Memory B cell (primary cell): ENCODE results near the gene SPEF2.
"Not testable (repeated sequence)": the region's sequence is repeated elsewhere in the genome, so short reads cannot be mapped to it uniquely, and the experiment has no call there.

ENCODE experiments used
- ATAC-seq: fragments of 150-1000 bp; cut with Tn5 transposase; 2 replicates; pipeline ENCODE4 v1.10.0; 2021; ENCODE audit warnings: low read depth, mild to moderate bottlenecking, moderate library complexity
- DNase-seq, 2 donors: peaks; one replicate each; pipeline ENCODE4 v3.0.0; 2022; ENCODE audit warnings: low spot score in 2 of 2
- H3K27ac Mint-ChIP-seq: one replicate; pipeline ENCODE4 v1.8.0; 2022; ENCODE audit warnings: mild to moderate bottlenecking, moderate library complexity, mixed read lengths
- H3K27me3 Mint-ChIP-seq: one replicate; pipeline ENCODE4 v1.8.0; 2022; ENCODE audit warnings: mixed read lengths
- H3K36me3 Mint-ChIP-seq: one replicate; pipeline ENCODE4 v1.8.0; 2022; ENCODE audit warnings: mild to moderate bottlenecking, mixed read lengths
- H3K4me1 Mint-ChIP-seq: one replicate; pipeline ENCODE4 v1.8.0; 2022; ENCODE audit warnings: mixed read lengths
- H3K4me3 Mint-ChIP-seq: one replicate; pipeline ENCODE4 v1.8.0; 2022; ENCODE audit warnings: mild to moderate bottlenecking, moderate library complexity, mixed read lengths
- H3K9me3 Mint-ChIP-seq: one replicate; pipeline ENCODE4 v1.8.0; 2022; ENCODE audit warnings: mixed read lengths

Gene SPEF2

DNA sequence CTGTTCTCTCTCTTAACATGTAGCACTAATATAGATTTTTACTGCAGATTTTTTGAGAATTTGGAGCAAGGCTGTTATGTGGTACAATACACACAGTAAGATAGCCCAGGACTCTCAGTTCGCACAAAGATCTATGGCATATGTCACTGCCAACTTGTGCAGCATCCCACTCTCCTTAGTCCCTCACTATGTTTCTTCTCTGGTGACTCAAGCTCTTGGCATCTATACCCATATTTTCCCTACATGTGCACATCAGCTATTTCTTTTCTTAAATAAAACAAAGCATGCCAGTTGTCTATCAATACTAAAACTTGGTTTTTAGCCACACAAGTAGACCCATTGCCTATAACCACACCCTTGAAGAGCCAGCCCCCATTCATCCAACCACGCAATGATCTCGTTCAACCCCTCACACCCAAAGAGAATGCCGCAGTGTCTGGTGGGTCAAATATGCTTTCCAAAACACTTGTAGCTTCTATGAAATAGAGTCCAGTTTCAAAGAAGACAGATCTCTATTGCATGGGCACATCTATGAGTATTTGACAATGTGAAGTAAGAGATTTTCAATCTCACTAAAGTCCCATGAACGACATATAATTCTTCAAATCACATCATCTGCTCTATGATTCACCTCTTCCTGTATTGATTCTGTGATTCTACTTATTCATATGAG lies 220.8 kb downstream of the SPEF2 start:
- no peaks in the 10 kb centered on the region for H3K36me3 Mint-ChIP-seq
- H3K27me3 Mint-ChIP-seq = no peaks in the 10 kb centered on the region
- no peak overlapping the region for H3K4me3 Mint-ChIP-seq
- H3K4me1 Mint-ChIP-seq = no peaks in the 10 kb centered on the region
- H3K27ac Mint-ChIP-seq = no peak overlapping the region
- no peak for DNase-seq
- no peaks in the 10 kb centered on the region for H3K9me3 Mint-ChIP-seq
- ATAC-seq = no peak

DNA sequence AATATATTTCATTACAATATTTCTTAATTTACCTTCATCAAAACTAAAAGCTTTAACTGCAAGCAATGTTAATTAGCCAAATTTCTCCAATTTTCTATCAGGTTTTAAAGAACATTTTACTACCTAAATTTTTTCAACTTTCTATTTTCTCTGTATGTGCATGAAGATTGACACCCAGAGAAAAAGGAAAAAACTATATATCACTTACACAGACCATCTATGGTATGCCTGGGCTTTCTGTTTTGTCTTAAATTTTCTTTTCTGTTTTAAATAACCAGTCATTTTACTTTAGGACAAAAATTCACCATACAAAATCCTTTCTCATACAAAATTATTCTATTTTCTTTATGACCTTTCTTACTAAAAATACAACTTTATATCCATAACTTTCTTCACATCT lies 225.2 kb downstream of the SPEF2 start:
- no peak for DNase-seq
- H3K4me3 Mint-ChIP-seq = no peak overlapping the region
- peaks cover 6% of the 10 kb centered on the region for H3K9me3 Mint-ChIP-seq
- H3K4me1 Mint-ChIP-seq = no peaks in the 10 kb centered on the region
- H3K27ac Mint-ChIP-seq = no peak overlapping the region
- ATAC-seq = no peak
- H3K36me3 Mint-ChIP-seq = peaks cover 2% of the 10 kb centered on the region
- no peaks in the 10 kb centered on the region for H3K27me3 Mint-ChIP-seq

DNA sequence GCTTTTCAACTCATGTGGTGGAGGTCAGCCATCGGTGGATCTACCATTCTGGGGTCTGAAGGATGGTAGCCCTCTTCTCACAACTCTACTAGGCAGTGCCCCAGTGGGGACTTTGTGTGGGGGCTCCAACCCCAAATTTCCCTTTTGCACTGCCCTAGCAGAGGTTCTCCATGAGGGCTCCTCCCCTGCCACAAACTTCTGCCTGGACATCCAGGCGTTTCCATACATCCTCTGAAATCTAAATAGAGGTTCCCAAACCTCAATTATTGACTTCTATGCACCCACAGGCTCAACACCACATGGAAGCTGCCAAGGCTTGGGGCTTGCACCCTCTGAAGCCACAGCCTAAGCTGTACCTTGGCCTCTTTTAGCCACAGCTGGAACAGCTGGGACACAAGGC lies 227.8 kb downstream of the SPEF2 start:
- H3K27ac Mint-ChIP-seq, H3K36me3 Mint-ChIP-seq, ATAC-seq: not testable (repeated sequence)

DNA sequence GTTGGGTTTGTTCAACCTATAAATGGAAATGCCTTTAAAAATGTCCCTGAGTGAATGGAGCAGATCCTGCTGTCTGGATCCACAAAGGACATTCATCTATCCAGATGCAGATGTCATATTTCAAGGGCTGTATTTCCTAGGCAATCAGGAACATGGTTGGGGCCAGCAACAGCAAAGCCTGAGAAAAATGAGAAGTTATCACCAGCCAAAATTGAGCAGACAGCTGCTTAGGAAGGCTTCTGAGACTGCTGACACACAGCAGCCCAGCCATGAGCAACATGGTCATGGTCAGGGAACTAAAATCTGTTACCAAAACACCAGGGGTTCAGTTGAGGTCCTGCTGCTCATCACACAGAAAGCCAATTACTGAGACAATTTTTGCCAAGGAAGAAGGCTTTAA lies 229.8 kb downstream of the SPEF2 start:
- Mint-ChIP-seq H3K36me3 (peaks cover 2% of the 10 kb centered on the region), H3K9me3 (peaks cover 6% of the 10 kb centered on the region), H3K27me3 (no peaks in the 10 kb centered on the region), H3K4me1 (peaks cover 3% of the 10 kb centered on the region), H3K4me3 (no peak overlapping the region), H3K27ac (no peak overlapping the region)
- ATAC-seq = no peak
- no peak for DNase-seq

More for the DNA sequence above, 227.8 kb downstream of the SPEF2 start:
- H3K27me3 Mint-ChIP-seq, H3K9me3 Mint-ChIP-seq, H3K4me3 Mint-ChIP-seq, DNase-seq, H3K4me1 Mint-ChIP-seq: not testable (repeated sequence)

DNA sequence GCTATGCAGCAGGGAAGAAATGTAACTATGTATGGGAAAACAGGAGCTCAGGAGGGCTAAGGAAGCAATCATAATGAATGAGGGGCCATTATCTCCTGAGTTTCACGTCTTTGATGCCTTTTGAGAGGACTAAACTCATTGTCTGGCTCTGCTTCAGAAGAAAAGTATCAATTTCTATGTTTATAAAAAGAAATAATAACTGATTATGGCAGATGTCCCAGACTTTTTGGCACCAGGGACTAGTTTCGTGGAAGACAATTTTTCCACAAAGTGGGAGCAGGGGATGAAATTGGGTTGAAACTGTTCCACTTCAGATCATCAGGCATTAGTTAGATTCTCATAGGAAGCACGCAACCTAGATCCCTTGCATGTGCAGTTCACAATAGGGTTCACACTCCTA lies 230.3 kb downstream of the SPEF2 start:
- Mint-ChIP-seq H3K4me3 (no peak overlapping the region), H3K27me3 (no peaks in the 10 kb centered on the region), H3K36me3 (peaks cover 2% of the 10 kb centered on the region), H3K9me3 (peaks cover 6% of the 10 kb centered on the region), H3K4me1 (peaks cover 3% of the 10 kb centered on the region), H3K27ac (no peak overlapping the region)
- DNase-seq (no peak), ATAC-seq (no peak)

DNA sequence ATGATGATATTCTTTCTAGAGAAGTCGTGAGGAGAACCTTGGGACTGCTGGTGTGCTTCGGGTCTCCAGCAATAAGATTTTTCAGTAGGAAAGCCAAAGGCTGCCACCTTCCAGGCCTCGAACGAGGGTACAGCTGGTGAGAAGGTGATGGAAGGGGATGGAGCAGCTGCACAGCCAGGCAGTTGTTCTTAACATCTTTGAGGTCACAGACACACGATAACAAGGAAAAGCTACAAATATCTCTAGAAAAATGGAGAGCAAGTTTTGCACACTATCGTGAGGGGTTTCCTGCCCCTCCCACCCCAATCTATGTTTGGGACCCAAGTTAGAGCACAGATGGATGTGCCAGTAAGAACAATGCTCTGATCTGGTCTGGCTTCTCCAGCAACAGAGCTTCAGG lies 232.2 kb downstream of the SPEF2 start:
- H3K27me3 Mint-ChIP-seq = no peaks in the 10 kb centered on the region

DNA sequence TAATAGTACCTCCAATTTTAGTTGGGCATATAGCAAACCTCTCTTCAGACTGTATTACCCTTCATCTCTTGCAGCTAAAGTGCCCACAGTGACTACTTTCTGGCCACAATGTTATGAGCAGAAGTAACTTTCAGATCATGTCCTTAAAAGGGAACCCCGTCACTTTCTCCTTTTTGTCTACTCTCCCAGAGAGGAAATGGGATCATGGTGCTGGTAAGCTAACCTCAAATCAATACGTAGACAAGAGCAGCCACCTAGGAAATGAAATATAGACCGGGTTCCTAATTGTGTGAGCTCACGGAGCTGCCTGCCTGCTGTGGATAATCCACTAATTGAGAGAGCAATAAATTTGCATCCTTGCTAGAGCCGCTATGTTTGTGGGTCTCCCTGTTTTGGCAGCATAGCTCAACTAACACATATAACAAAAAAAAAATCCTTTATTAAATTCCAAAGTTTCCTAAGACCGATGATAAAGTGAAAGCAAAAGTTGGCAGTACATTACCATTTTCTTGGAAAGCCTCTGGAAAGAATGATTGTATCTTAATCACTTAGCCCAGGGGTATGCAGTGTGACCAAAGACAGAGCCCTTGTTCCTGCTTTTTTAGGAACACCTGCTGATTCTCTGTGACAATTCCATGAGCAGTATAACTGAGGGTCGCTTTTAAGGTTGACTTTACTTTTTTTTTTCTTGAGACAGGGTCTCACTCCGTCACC lies 233.5 kb downstream of the SPEF2 start:
- Mint-ChIP-seq H3K27me3 (no peaks in the 10 kb centered on the region), H3K4me1 (peaks cover 3% of the 10 kb centered on the region), H3K36me3 (peaks cover 2% of the 10 kb centered on the region), H3K9me3 (peaks cover 1% of the 10 kb centered on the region), H3K27ac (no peak overlapping the region), H3K4me3 (no peak overlapping the region)
- ATAC-seq = no peak
- no peak for DNase-seq

More for the DNA sequence above, 232.2 kb downstream of the SPEF2 start:
- DNase-seq (no peak), ATAC-seq (no peak)
- Mint-ChIP-seq H3K9me3 (peaks cover 1% of the 10 kb centered on the region), H3K36me3 (peaks cover 2% of the 10 kb centered on the region), H3K27ac (no peak overlapping the region), H3K4me1 (peaks cover 3% of the 10 kb centered on the region), H3K4me3 (no peak overlapping the region)

DNA sequence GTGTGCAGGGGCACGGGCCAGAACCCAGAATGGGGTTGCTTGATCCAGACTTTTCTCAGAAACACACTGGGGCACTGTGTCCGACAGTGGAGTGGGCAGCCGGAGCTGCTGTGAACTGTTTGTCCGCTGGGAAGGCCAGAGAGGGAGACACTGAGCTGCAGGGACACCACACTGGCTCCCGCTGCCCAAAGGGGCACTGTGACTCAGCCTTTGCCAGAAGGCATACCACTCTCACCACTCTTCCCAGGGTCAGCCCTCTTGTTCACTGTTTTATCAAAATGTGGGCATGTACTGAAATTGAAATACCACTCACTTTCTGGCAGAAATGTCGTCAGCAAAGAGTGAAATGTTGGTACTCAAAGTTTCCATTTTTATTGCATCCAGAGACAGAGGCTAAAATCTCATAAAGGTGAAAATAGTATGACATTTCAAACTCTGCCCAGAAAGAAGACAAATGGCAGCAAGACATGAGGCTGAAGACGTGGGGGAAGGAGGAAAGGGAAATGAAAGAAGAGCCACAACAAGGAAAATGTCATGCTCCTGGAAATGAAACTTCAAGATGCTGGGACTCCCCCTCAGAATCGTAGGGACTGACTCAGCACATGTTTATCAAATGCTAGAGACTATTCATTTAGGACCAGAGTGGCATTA lies 234.5 kb downstream of the SPEF2 start:
- no peaks in the 10 kb centered on the region for H3K36me3 Mint-ChIP-seq
- H3K4me3 Mint-ChIP-seq = no peak overlapping the region
- peaks cover 3% of the 10 kb centered on the region for H3K4me1 Mint-ChIP-seq
- DNase-seq = no peak
- no peak for ATAC-seq
- H3K27ac Mint-ChIP-seq = no peak overlapping the region
- no peaks in the 10 kb centered on the region for H3K27me3 Mint-ChIP-seq
- no peaks in the 10 kb centered on the region for H3K9me3 Mint-ChIP-seq

DNA sequence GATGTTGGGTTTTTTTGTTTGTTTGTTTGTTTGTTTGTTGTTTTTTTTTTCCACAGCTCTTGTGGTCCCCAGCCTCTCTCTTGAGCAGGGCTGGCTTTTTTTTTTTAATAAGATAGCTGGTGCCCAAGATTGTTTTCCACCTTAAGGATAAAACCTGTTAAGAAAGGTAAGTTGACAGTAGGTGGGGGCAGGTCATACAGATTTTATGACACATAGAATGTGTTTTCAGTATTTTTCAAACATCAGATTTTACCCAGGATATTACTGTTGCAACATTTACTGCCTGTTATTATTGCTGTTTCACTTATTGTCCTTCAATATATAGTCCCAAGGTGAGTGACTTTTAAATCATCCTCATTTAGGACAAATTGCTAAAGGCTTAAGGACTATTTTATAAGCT lies 235.1 kb downstream of the SPEF2 start:
- no peak overlapping the region for H3K27ac Mint-ChIP-seq
- H3K9me3 Mint-ChIP-seq = no peaks in the 10 kb centered on the region
- H3K4me1 Mint-ChIP-seq = peaks cover 3% of the 10 kb centered on the region
- no peaks in the 10 kb centered on the region for H3K36me3 Mint-ChIP-seq
- ATAC-seq (no peak), DNase-seq (no peak)
- H3K27me3 Mint-ChIP-seq = no peaks in the 10 kb centered on the region
- H3K4me3 Mint-ChIP-seq = no peak overlapping the region

DNA sequence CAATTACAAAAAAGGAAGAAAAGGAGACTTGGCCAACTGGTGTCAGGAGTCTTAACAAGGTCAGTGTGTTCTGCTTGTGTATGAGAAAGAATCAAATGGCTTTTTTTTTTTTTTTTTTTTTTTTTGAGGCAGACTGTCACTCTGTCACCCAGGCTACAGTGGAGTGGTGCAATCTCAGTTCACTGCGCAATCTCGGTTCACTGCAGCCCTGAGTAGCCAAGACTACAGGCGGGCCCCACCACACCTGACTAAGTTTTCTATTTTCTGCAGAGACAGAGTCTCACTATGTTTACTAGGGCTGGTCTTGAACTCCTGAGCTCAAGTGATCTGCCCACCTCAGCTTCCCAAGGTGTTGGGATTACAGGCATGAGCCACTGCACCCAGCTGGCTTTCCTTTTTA lies 236.0 kb downstream of the SPEF2 start:
- no peak for DNase-seq
- Mint-ChIP-seq H3K4me3 (no peak overlapping the region), H3K4me1 (peaks cover 3% of the 10 kb centered on the region), H3K9me3 (no peaks in the 10 kb centered on the region), H3K27ac (no peak overlapping the region), H3K36me3 (no peaks in the 10 kb centered on the region), H3K27me3 (no peaks in the 10 kb centered on the region)
- no peak for ATAC-seq

DNA sequence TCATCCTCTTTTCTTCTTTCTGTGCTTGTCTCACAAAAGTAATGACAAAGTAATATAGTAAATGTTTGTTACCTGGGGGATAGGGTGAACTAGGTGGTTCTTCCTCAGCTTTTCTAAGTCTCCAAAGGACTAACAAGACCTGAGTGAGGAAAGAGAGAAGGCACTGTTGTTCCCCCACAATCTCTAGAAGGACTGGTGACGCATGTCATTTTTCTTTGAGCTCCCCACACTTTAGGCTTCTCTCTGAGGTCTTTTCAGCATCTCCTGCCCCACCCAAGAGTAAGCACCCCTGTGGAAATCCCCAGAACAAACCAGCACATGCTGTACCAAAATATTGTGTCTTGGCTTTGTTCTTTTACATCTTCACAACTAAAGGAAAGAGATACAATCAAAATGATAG lies 236.6 kb downstream of the SPEF2 start:
- Mint-ChIP-seq H3K9me3 (no peaks in the 10 kb centered on the region), H3K36me3 (no peaks in the 10 kb centered on the region), H3K27ac (no peak overlapping the region), H3K4me3 (peak overlapping the region; percentile 6), H3K4me1 (peaks cover 3% of the 10 kb centered on the region), H3K27me3 (no peaks in the 10 kb centered on the region)
- ATAC-seq (peak; percentile 24), DNase-seq (no peak)

DNA sequence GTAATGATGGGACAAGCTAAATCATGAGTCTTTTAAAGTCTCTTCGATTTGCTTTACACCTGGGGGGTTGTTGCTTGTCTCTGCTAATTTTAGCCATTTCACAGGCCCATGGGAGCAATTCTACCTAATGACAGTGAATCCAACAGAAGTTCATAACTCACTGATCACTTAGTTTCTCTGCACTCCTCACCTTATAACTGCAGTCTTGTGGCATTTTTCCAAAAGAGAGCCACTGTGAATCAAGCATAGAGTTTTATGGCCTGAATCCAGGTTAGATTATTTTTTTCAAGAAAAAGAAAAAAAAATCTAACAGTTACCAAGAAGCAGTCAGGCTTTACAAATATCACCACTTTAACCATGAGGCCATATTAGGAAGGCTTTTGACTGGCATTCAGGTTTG lies 237.5 kb downstream of the SPEF2 start:
- ATAC-seq (no peak), DNase-seq (no peak)
- Mint-ChIP-seq H3K27ac (no peak overlapping the region), H3K27me3 (no peaks in the 10 kb centered on the region), H3K9me3 (no peaks in the 10 kb centered on the region), H3K36me3 (no peaks in the 10 kb centered on the region), H3K4me1 (peaks cover 3% of the 10 kb centered on the region), H3K4me3 (no peak overlapping the region)

DNA sequence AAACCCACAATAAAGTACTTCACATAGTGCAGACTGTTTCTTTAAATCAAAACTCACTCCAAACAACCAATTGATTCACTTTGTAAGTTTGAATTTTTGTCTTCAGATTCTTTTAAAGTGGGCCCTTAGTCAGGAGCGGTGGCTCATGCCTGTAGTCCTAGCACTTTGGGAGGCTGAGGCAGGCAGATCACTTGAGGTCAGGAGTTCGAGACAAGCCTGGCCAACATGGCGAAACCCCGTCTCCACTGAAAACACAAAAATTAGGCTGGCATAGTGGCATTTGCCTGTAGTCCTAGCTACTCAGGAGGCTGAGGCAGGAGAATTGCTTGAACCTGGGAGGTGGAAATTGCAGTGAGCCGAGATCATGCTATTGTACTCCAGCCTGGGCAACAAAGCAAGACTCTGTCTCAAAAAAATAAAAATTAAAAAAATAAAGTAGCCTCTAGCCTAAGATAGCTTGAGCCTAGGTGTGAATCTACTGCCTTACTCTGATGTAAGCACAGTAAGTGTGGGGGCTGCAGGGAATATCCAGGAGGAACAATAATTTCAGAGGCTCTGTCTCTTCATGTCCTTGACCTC lies 238.6 kb downstream of the SPEF2 start:
- H3K9me3 Mint-ChIP-seq, H3K27ac Mint-ChIP-seq, H3K4me3 Mint-ChIP-seq, DNase-seq, H3K27me3 Mint-ChIP-seq, ATAC-seq, H3K4me1 Mint-ChIP-seq, H3K36me3 Mint-ChIP-seq: not testable (repeated sequence)

DNA sequence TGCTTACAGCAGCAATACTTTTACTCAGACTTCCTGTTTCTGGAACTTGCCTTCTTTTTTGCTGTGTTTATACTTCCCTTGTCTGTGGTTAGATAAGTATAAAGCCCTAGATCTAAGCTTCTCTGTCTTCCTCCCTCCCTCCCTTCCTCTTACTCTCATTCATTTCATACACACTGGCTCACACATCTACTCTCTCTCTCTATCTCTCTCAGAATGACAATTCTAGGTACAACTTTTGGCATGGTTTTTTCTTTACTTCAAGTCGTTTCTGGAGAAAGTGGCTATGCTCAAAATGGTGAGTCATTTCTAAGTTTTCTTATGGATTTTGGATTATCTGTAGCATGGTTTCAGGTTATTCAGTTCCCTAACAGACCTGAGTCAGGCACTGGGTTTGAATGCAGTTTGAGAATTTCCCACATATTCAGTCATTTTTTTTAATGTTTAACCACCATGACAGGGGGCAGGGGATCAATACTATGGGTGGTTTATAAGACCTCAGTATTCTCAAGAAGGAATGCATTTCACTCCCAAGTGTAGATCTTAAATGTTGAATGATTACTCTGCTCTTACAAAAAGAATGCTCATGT lies 239.2 kb downstream of the SPEF2 start, which contains the start of gene IL7R:
IL7R (plus strand) TSS at position 127 of the 587 bp plus-strand sequence; CDS start at position 214, 87 bp downstream.
- H3K9me3 Mint-ChIP-seq = no peaks in the 10 kb centered on the region
- ATAC-seq = no peak
- no peaks in the 10 kb centered on the region for H3K27me3 Mint-ChIP-seq
- peaks cover 3% of the 10 kb centered on the region for H3K4me1 Mint-ChIP-seq
- no peak for DNase-seq
- H3K27ac Mint-ChIP-seq = no peak within 1 kb of the TSS
- H3K36me3 Mint-ChIP-seq = no peaks in the 10 kb centered on the region
- no peak within 1 kb of the TSS for H3K4me3 Mint-ChIP-seq
